ENCODE results near the gene ZNF165. TPM values are rescaled to one million over a fixed set of nuclear protein-coding genes. Genes with fewer than 3 reads are reported as not detected.

The ZNF165 gene
- total RNA-seq, 1 donor from 2014 or later, result 0.29 TPM

DNA sequence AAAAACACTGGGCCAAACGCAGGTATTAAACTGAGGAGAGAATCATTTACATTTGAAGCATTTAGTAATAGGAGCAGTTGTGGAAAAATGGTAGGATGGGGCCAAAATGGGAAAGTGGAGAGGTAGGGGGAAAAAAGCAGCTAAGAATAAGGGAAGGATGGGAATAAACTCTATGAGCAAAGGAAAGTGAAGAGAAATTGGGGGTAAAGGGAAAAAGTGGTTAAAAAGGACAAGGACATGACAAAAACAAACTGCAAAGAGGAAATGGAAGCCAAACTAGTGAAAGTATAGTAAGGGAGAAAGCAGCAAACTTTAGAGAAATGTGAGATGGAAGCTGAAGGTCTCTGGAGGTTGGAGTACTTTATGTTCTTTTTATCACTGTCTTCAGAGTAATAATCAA is 37.8 kb downstream of the ZNF165 start:
- intact Hi-C loops (cut with micrococcal nuclease), result no loop called here

DNA sequence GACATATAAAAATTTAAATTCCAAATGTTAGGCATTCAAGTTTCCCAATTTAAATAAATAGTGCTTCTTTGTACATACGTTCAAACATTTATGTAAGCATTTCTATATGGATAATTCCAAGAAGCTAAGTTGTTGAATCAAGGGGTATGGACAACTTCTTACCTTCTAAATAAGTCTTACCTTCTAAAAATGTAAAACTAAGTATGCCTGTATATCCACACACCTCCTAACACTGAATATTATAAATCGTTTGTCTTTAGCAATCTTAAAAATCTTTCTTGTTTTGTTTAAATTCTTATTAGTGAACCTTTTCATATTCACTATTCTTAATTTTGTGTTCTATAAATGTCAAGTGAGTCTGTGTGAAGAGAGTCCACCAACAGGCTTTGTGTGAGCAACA is 41.5 kb downstream of the ZNF165 start:
- intact Hi-C loops (cut with micrococcal nuclease), result loop anchor here (5.0 to 10.0 kb wide), 2 partner anchors 465 to 893 kb away; a partner anchor contains a TSS

DNA sequence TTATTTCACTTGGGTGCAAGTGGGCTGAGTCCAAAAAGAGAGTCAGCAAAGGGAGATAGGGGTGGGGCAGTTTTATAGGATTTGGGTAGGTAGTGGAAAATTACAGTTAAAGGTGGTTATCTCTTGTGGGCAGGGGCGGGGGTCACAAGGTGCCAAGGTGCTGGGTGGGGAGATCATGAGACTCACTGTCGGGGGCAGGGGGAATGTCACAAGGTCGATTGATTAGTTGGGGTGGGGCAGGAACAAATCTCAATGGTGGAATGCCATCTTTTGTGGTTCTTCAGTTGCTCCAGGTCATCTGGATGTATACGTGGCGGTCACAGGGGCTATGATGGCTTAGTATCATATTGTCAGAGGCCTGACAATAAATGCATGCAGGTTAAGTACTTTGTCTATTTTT is 41.9 kb downstream of the ZNF165 start:
- intact Hi-C loops (cut with micrococcal nuclease), result loop anchor here (5.0 to 10.0 kb wide), 2 partner anchors 465 to 893 kb away; a partner anchor contains a TSS

DNA sequence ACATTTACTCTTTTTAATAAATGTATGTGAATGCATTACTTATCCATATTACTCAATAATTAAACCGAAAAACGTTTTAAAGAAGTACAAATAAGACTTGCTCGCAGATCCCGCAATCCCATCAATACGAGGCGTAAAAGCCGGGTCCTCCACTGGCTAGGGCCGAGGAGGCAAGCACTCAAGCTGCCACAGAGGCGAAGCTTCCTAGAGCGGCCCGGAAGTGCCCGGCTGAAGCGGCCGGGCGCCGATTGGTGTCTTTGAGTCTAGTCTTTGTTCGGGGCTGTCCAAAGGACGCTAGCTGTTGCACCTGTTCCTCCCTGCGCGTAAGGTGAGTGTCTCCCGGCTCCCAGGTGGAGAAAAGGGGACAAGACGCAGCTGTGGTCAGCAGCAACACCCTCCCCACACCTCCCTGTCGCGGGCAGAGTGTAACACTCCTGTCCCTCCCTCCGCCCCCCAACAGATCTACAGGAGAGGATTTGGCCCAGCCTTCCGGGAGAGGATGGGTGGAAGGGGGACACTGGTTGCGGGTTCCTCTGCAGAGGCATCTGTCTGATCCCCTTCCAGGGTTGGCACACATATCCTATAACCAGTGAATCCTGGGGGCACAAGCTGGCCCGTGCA is 44.1 kb downstream of the ZNF165 start, which contains the start of gene ZSCAN16:
Gene ZSCAN16, plus strand, starts transcription at position 260 of the 621 bp plus-strand sequence. CDS start 835 bp downstream, outside the sequence.
- intact Hi-C loops (cut with micrococcal nuclease), result loop anchor here (1.0 to 10.0 kb wide), 11 partner anchors 12 to 890 kb away; partner anchors contain the start of genes ZKSCAN4, ZKSCAN8, ZSCAN12 and ZSCAN23

DNA sequence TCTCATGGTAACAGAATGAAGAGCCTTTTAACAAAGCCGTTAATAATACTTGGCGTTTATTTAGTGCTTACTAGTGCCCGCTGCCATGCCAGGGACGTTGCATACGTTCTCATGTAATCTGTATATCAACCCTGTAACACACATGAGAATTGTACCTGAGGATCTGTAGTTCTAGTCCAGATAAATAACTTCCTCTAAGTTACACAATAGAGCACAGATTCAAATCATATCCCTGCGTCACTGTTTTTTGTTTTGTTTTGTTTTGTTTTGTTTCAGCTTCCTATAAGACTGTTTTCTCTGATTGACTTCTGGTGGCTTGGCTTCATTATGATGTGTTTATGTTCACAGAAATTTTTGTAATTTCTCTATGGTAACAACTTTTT is 44.6 kb downstream of the ZNF165 start:
- intact Hi-C loops (cut with micrococcal nuclease), result loop anchor here (1.0 to 10.0 kb wide), 11 partner anchors 11 to 890 kb away; partner anchors contain the start of genes ZKSCAN4, ZKSCAN8, ZSCAN12 and ZSCAN23

DNA sequence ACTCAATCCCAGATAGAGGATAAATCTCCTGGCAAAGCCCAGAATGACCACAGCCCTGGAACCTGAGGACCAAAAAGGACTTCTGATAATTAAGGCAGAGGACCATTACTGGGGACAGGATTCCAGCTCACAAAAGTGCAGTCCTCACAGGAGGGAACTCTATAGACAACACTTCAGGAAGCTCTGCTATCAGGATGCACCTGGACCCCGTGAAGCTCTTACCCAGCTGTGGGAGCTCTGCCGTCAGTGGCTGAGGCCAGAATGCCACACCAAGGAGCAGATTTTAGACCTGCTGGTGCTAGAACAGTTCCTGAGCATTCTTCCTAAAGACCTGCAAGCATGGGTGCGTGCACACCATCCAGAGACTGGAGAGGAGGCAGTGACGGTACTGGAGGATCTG is 45.0 kb downstream of the ZNF165 start:
- intact Hi-C loops (cut with micrococcal nuclease), result loop anchor here (10.0 kb wide), 1 partner anchor 889 kb away; no protein-coding TSS in a partner anchor

DNA sequence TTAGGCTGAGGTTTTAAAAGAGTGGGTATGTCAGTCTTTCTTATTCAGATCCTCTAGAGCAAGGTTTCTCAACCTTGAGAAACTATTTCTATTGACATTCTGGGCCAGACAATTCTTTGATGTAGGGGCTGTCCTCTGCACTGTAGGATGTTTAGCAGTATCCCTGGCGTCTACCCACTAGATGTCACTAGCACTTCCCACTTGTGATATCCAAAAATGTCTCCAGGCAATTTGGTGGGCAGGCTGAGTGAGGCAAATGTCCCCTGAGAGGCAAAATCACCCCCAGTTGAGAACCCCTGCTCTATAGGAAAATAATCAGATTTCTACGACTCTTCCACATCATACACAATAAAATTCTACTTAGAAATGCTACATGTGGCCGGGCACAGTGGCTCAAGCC is 53.6 kb downstream of the ZNF165 start:
- intact Hi-C loops (cut with micrococcal nuclease), result loop anchor here (1.0 to 10.0 kb wide), 2 partner anchors 222 to 659 kb away; partner anchors contain the start of gene ZNF184

DNA sequence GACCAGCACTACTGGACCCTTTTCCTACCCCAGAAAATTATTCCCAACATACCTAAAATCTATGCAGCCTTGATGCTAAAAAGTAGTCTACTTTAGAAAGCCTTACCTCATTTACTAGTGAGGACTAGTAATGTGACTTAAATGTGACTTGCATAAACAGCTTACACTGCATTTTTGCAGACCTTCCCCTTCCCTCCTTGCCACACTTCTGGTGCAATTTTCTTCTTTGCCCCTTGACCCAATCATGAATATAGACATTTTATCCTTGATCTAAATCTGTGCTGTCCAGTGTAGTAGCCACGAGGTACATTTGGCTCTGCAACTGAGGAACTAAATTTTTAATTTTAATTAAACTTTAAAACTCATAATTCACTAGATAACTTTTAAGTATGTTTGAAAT is 54.3 kb downstream of the ZNF165 start:
- intact Hi-C loops (cut with micrococcal nuclease), result loop anchor here (1.0 to 10.0 kb wide), 5 partner anchors 222 to 957 kb away; partner anchors contain the start of gene ZNF184

DNA sequence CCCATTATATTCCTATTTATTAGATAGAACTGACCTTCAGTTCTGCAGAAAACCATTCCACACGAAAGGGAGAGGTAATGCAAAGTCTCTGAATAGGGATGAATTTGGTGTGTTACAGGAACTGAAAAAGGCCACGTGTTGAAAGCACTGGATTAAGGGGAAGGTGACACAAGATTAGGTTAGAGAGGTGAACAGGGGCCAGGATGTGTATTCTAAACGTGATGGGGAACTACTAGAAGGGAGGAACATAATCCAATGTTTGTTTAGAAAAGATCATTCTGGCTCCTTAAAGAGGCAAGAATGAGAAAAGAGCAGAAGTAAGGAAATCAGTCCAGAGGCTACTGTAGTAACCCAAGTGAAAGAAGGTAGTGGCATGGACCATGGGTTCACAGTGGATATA is 55.0 kb downstream of the ZNF165 start:
- intact Hi-C loops (cut with micrococcal nuclease), result loop anchor here (5.0 to 10.0 kb wide), 4 partner anchors 661 to 958 kb away; partner anchors contain the start of gene ZNF184

DNA sequence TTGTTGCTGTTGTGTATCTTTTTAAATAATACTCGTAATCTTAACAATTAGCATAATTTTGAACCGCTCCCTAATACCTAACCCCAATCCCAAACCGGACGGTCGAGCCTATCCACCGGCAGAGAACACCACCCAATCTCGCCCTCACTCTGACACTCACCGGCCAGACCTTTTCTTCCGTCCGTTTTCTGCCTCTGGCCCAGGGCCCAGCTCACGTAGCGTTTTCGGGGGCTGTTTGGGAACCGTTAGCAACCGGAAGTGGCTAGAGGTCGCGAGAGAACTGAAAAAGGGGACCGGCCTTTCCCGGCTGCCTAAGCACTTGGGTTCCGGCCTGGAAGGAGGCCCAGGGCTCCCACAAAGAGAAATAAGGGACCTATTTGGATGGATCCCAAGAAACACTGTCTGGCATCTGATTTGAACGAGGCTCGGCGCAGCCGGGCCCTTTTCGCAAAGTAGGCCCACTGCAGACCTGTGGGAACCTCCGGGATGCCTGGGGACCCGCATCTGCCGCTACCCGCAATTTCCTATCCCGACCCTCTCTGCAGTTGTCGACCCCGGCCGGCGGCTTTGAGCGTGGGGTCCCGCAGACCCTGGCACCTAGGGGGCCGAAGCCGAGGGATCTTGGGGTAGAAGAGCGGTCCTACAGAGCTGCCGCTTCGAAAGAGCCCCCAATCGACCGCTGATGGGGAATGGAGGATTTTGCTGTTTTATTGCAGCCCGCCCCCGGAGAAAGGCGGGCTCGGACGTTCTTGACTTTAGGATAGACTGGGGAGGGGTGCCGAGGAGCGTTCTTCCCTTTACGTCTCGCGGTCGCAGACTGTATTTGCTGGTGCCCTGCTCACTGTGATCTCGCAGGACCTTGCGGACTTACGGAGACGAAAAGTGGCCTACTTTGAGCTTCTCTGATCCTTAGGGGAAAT is 56.5 kb downstream of the ZNF165 start:
- intact Hi-C loops (cut with micrococcal nuclease), result loop anchor here (1.0 to 10.0 kb wide), 10 partner anchors 13 to 960 kb away; partner anchors contain the start of genes ZKSCAN4, ZNF184, ZSCAN16 and ZSCAN26

DNA sequence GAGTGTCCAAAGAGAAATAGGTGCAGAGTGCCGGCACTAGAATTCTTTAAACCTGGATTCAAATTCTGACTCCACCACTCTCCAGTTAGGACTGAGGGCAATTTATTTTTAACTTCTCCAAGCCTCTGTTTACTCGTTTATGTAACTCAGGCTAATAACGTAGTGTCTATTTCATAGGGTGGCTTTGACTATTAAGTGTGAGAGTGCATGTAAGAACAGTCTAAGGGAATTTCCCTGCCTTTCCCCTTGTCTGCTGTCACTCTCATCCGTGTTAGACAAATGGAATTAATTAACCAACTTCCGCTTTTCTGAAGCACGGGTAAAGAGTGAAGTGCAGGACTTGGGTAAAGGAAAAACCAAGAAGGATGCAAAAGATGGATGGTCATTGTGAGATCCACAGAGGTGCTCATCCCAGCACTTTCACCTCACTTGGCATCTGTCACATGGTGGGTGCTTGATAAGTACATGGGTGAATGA is 57.2 kb downstream of the ZNF165 start:
- intact Hi-C loops (cut with micrococcal nuclease), result loop anchor here (1.0 to 10.0 kb wide), 6 partner anchors 33 to 960 kb away; partner anchors contain the start of gene ZNF184

Other genes with a start within 250 kb of the ZNF165 start
- not detected in 2 replicates for gene OR2B2, start 168.2 kb upstream of the ZNF165 start, total RNA-seq
- gene OR2B6, start 123.3 kb upstream of the ZNF165 start, total RNA-seq, result not detected in 2 replicates
- 6.3 and 6.6 TPM in 2 replicates for gene ZSCAN16, start 44.0 kb downstream of the ZNF165 start, total RNA-seq
- gene ZKSCAN8, start 61.3 kb downstream of the ZNF165 start, total RNA-seq, result 19.6 and 21.0 TPM in 2 replicates
- 5.8 and 6.4 TPM in 2 replicates for gene ZSCAN9, start 144.7 kb downstream of the ZNF165 start, total RNA-seq
- 7.3 and 8.5 TPM in 2 replicates for gene ZKSCAN4, start 171.7 kb downstream of the ZNF165 start, total RNA-seq
- 0.17 TPM in 2 replicates for gene NKAPL, start 178.7 kb downstream of the ZNF165 start, total RNA-seq
- 9.6 and 9.9 TPM in 2 replicates for gene ZSCAN26, start 186.6 kb downstream of the ZNF165 start, total RNA-seq
- gene PGBD1, start 201.0 kb downstream of the ZNF165 start, total RNA-seq, result 1.9 and 2.2 TPM in 2 replicates

Data from T-helper 1 cell treated with Interleukin-12 subunit alpha and Interleukin-12 subunit beta and Interleukin-4 antibody, amounts not matched to agents 30 ng/mL and 1 ng/mL, for 36 hours (primary cell).